Heart left ventricle (tissue), 16 donors: ENCODE data around the gene ARFRP1. TPM values are rescaled to one million over a fixed set of nuclear protein-coding genes. Genes with fewer than 3 reads are reported as not detected.

ENCODE experiments used
- ATAC-seq, 4 donors: fragments of 200-7000 bp; cut with Tn5 transposase; one replicate each; pipeline ENCODE4 v1.9.1; 2020 to 2022; ENCODE audit warnings: moderate library complexity in 4 of 4, mild to moderate bottlenecking in 3 of 4, moderate number of reproducible peaks in 1 of 4
- DNase-seq, 5 donors: peaks; one replicate each; pipeline ENCODE4 v3.0.0-alpha.2; 2020
- H3K27ac ChIP-seq, 12 donors: fragments of 200-600 bp; sonication (generic) in 4 of 12; one replicate each; pipeline versions ENCODE4 v1.5.0 to v1.8.0; 2016 to 2022; ENCODE audit warnings: mild to moderate bottlenecking in 2 of 12
- H3K27me3 ChIP-seq, 9 donors: fragments of 200-600 bp; sonication (generic) in 2 of 9; one replicate each; pipeline versions ENCODE4 v1.5.1 to v1.8.0; 2016 to 2022; ENCODE audit warnings: mild to moderate bottlenecking in 3 of 9
- H3K36me3 ChIP-seq, 9 donors: fragments of 200-600 bp; sonication (generic) in 2 of 9; one replicate each; pipeline versions ENCODE4 v1.5.0 to v1.8.0; 2018 to 2022; ENCODE audit warnings: mild to moderate bottlenecking in 2 of 9
- H3K4me1 ChIP-seq, 12 donors: fragments of 200-600 bp; sonication (generic) in 4 of 12; one replicate each; pipeline versions ENCODE4 v1.5.0 to v1.8.0; 2016 to 2022; ENCODE audit warnings: mild to moderate bottlenecking in 3 of 12
- H3K4me3 ChIP-seq, 12 donors: fragments of 200-600 bp; sonication (generic) in 4 of 12; one replicate each; pipeline versions ENCODE4 v1.5.0 to v1.8.0; 2017 to 2022; ENCODE audit warnings: mild to moderate bottlenecking in 9 of 12, moderate library complexity in 4 of 12
- H3K9me3 ChIP-seq, 12 donors: fragments of 200-600 bp; sonication (generic) in 4 of 12; one replicate each; pipeline versions ENCODE4 v1.5.0 to v1.8.0; 2016 to 2022; ENCODE audit warnings: mild to moderate bottlenecking in 1 of 12
- POLR2A ChIP-seq, 2 donors: fragments of 450-650 bp; IDR thresholded peaks; one replicate each; pipeline ENCODE4 v1.6.1; 2017; ENCODE audit warnings: antibody characterized with exemption in 2 of 2, mild to moderate bottlenecking in 2 of 2, moderate library complexity in 2 of 2
- WGBS, 4 donors: extraction: QIAGEN DNeasy Blood & Tissue Kit in 2 of 4; methylation state at CpG; one replicate each; pipeline versions ENCODE4 v1.1.5 to v1.1.7; 2013 to 2018; 5-methylcytosine and 5-hydroxymethylcytosine counted together
- intact Hi-C, 10 donors: fragments of 100-400 bp; cut with DNase I; formaldehyde crosslinking; loops; one replicate each; pipeline versions ENCODE4 v1.11.1 to v1.14.2; 2022
- polyA plus RNA-seq, 2 donors: library from polyadenylated mRNA; stranded (reverse); fragments of 200-250 nt; gene quantifications; one replicate each; pipeline ENCODE4 v1.2.3, GENCODE V29; 2013
- total RNA-seq, 9 donors: library from RNA; depleted of rRNA in 2 of 9; stranded (reverse); fragments of >200 nt in 2 of 9; fragmentation: NEBNext Ultra II Directional in 3 of 9; extraction: Animal tissue kit (Norgen Biotek cat#: 25700) in 3 of 9; gene quantifications; one replicate each; pipeline versions ENCODE4 v1.1.0 to v1.2.4, GENCODE V29; 2016 to 2023
- TF ChIP-seq, protein P1 (sequence below), 12 donors: fragments of 200-600 bp; sonication (generic) in 4 of 12; IDR thresholded peaks; one replicate each; pipeline versions ENCODE4 v1.5.0 to v1.8.0; 2018 to 2022; ENCODE audit warnings: antibody characterized with exemption in 12 of 12, mild to moderate bottlenecking in 5 of 12
- donor health status: ischemic (EF 13 %, LVEDD 7.1; RV severe dilation, severe dysfunction).
- donor health status: healthy with polysubstance abuse.
- donor health status: DM: no; HTN: yes; CAD: no.
- donor health status: DM: no; HTN: no; CAD: no.
- donor health status: ischemic (EF 25% LVEDD 6.9; RV normal size, moderate dysfunction).
- donor health status: ischemic (EF 25% LVEDD 5.7; RV mildly dilated, moderate dysfunction).
- donor health status: healthy.
- donor health status: DM: yes; HTN: yes; CAD: no.
- donor health status: ischemic (EF 35%, LVEDD 5.7; RV mildly dilated, moderate dysfunction).
- donor health status: nonischemic (EF 11% LVEDD 7.7; RV severe dilation, severe dysfunction).
- donor health status: DM: yes; HTN: yes; CAD: no.
- donor health status: PGD.
- donor health status: ischemic (EF 29% LVEDD 5.4; RV normal size, mild dysfunction).
- donor health status: nonischemic (EF 23%, LVEDD 6.1; RV moderate dilation, normal function).

The ARFRP1 gene
- total and polyA plus RNA-seq, 11 donors, result 27.3 to 47.8 (median 35.9) TPM

DNA sequence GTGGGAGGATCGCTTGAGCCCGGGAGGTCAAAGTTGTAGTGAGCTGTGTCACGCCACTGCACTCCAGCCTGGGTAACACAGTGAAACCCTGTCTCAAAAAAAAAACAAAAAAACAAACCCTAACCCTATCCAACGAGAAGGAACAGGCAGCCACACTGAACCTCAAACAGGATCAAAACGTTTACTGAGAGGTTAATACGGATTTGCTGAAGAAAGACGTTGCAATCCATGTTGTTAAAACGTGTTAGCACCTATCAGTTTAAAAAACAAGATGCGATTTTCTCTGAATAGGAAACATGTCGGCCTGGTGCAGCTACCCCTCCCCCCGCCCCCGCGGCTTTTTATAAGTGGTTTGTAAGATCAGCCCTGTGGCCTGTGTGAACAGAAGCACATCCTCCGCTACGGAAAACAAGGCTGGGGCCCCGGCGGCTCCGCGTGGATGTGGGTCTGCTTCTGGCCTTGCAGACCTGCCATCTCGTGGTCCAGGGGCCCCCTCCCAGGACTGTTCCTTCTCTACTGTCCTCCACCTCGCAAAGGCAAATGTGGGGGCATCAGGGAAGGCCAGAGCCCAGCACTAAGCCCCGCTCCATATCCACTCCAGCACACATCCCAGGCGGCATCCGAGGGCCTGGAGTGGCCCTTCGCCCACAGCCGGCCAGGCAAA lies 43.2 kb upstream of the ARFRP1 start:
- peak overlapping the region in 1 of 12 donors; percentile 23 for H3K4me3 ChIP-seq
- intact Hi-C loops, result no loop called here
- H3K36me3 ChIP-seq, result peaks cover 0 to 53% (median 30%) of the 10 kb centered on the region in 9 donors
- TF ChIP-seq, protein P1, sequence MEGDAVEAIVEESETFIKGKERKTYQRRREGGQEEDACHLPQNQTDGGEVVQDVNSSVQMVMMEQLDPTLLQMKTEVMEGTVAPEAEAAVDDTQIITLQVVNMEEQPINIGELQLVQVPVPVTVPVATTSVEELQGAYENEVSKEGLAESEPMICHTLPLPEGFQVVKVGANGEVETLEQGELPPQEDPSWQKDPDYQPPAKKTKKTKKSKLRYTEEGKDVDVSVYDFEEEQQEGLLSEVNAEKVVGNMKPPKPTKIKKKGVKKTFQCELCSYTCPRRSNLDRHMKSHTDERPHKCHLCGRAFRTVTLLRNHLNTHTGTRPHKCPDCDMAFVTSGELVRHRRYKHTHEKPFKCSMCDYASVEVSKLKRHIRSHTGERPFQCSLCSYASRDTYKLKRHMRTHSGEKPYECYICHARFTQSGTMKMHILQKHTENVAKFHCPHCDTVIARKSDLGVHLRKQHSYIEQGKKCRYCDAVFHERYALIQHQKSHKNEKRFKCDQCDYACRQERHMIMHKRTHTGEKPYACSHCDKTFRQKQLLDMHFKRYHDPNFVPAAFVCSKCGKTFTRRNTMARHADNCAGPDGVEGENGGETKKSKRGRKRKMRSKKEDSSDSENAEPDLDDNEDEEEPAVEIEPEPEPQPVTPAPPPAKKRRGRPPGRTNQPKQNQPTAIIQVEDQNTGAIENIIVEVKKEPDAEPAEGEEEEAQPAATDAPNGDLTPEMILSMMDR (IDR thresholded peaks at IDR 0.05), result no peak
- no peak for TF ChIP-seq POLR2A (IDR thresholded peaks at IDR 0.05)
- DNase-seq, result peak in 3 of 5 donors; percentile 12 to 64 (median 18)
- H3K27ac ChIP-seq, result peak overlapping the region in 1 of 12 donors; percentile 78
- WGBS, 4 donors, result 77 to 82% (median 80%) methylated on average over 19 to 26 of the region's 26 CpGs
- H3K27me3 ChIP-seq, result no peaks in the 10 kb centered on the region
- no peaks in the 10 kb centered on the region for H3K9me3 ChIP-seq
- no peak for ATAC-seq
- H3K4me1 ChIP-seq, result peaks cover 0 to 11% (median 0%) of the 10 kb centered on the region in 12 donors

DNA sequence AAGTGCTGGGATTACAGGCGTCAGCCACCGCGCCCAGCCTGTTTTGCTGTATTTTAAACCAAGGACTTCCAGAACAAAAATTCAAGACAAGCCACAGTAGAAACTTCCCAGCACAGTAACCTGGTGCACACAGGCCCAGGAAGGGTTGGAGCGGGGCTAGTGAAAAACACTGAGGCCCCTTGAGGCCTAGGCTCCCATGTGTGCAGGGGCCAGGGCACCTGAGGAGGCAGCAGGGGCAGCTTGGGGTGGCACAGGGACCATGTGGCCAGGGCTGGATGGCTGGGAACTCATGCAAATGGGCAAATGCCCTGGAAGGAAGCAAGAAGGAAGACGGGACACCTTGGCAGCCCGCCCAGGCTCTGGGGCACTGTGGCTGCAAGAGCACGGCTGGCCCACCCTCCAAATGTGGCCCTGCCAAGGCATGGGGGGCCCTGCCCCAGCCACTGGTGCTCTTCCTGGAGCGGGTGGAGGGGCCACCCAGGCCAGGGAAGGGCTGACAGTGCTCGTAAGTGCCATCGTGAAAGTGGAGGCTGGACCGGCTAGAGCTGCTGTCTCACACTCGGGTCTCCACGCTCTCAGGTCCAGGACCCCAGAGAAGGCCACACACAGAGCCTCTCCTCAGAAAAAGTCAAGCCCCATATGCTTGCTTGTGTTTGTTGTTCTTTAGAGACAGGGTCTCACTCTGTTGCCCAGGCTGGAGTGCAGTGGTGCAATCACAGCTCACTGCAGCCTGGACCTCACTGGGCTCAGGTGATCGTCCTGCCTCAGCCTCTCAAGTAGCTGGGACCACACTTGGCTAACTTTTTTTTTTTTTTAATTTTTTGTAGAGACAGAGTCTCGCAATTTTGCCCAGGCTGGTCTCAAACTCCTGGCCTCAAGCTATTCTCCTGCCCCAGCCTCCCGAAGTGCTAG lies 42.1 kb upstream of the ARFRP1 start:
- DNase-seq (peak in 2 of 5 donors; percentile 13 to 16), ATAC-seq (no peak)
- no peaks in the 10 kb centered on the region for H3K27me3 ChIP-seq
- peaks cover 0 to 11% (median 0%) of the 10 kb centered on the region in 12 donors for H3K4me1 ChIP-seq
- TF ChIP-seq POLR2A (IDR thresholded peaks at IDR 0.05), result no peak
- TF ChIP-seq, protein P1 (IDR thresholded peaks at IDR 0.05), result no peak
- intact Hi-C loops, result no loop called here
- peak overlapping the region in 1 of 12 donors; percentile 78 for H3K27ac ChIP-seq
- peaks cover 0 to 64% (median 32%) of the 10 kb centered on the region in 9 donors for H3K36me3 ChIP-seq
- no peaks in the 10 kb centered on the region for H3K9me3 ChIP-seq
- H3K4me3 ChIP-seq, result no peak overlapping the region
- 91 to 94% (median 92%) methylated on average over 14 to 16 of the region's 16 CpGs for WGBS, 4 donors

DNA sequence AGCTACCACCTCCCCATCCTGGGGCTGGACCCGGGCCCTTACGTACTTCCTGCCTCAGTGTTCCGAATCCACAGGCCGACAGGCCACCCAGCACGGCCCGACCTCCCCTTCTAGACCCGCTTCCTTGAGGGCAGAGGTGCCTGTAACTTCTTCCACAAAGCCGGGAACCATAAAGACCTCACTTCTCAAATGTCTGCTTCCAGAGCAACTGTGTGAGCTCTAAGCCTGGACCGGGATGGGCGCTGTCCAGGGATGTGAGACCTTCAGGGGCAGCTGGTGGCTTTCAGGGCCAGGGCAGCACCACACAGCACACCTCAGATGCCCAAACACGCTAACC lies 41.1 kb upstream of the ARFRP1 start:
- H3K27ac ChIP-seq, result no peak overlapping the region

More for the DNA sequence above, 41.1 kb upstream of the ARFRP1 start:
- TF ChIP-seq, protein P1 (IDR thresholded peaks at IDR 0.05), result no peak
- TF ChIP-seq POLR2A (IDR thresholded peaks at IDR 0.05), result no peak
- H3K9me3 ChIP-seq, result no peaks in the 10 kb centered on the region
- DNase-seq (peak in 1 of 5 donors; percentile 14), ATAC-seq (no peak)
- H3K4me1 ChIP-seq, result peaks cover 0 to 6% (median 0%) of the 10 kb centered on the region in 12 donors
- intact Hi-C loops, result no loop called here
- no peak overlapping the region for H3K4me3 ChIP-seq
- peaks cover 0 to 73% (median 41%) of the 10 kb centered on the region in 9 donors for H3K36me3 ChIP-seq
- whole genome bisulfite sequencing, 4 donors, result 82 to 93% (median 92%) methylated on average over 10 to 11 of the region's 11 CpGs
- H3K27me3 ChIP-seq, result no peaks in the 10 kb centered on the region
